OCI-M1 (cell line): Measurements from ENCODE around the gene FARSB.

ENCODE experiments used
- DNase-seq: peaks from one replicate; lab custom pipeline; 2025; lab: John Stamatoyannopoulos, UW

Gene FARSB

DNA sequence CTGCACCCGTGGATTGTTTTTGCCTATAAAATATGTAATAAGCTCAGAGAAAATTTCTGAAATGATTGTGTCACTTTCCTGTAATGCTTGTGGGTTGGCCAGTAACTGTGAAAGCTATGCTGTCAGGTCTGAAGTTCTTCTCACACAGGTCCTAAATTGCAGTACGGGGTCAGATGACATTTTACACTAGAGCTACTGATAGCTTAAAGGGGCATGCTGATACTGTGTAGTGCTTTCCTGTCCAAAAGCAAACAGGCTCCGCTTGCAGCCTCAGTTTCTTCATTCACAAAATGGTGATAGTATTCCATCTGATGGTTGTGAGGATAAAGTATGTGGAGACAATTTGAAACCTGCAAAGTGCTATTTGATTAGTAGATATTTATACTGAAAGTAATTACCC, 7.6 kb upstream of the FARSB start:
- DNase-seq, result no peak

- DNase-seq, result peak; percentile 34
These were observed 894 bp upstream of the FARSB start for GRCh38 chr2:222656526-222657446.

DNA sequence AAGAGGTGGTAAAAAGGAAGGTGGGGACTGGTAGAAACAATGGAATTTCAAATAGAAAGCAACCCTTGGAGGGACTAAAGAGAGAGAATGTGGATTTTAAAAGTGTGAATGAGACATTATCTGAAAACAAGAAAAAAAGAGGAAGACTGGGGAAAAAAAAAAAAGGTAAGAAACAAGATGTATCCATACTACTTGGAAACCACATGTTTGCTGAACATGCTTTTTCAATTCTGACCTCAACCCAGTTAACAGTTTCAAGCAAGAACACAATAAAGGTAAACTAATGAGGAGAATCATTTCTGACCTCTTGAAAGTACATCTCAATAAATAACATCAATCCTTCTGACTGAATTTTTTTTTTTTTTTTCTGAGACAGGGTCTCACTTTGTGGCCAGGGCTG, 2.6 kb downstream of the FARSB start:
- DNase-seq, result no peak

- DNase-seq, result no peak
These were observed 3.2 kb downstream of the FARSB start for GRCh38 chr2:222652491-222653255.

DNA sequence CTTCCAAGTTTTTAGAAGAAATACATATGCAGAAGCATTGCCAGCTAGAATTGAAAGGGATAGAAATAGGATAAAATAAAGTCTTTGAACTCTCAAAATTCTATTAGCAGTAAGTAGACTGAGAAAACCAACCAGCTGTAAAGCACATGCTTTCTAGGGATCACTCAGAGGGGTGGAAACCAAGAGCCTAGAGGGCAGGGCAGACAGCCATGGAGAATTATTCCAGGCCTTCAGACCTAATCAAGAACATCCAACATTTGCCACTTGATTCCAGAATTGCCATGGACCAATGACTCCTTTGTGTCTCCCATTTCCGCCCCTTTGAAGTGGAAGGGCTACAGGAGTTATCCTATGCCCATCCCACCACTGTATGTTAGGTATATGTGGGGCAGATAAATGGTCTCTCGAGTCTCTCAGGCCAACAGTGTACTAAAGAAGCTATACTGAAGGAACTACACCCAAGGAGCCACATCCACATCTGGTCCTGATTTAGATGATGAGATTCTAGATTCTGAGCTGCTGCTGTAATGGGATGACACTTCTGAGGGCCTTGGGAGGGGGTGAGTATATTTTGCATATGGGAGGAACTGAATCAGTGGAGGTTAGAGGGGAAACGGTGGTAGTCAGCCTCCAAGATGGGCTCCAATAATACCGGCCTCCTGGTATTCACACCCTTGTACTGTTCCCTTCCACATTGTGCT, 4.0 kb downstream of the FARSB start:
- DNase-seq, result no peak

DNA sequence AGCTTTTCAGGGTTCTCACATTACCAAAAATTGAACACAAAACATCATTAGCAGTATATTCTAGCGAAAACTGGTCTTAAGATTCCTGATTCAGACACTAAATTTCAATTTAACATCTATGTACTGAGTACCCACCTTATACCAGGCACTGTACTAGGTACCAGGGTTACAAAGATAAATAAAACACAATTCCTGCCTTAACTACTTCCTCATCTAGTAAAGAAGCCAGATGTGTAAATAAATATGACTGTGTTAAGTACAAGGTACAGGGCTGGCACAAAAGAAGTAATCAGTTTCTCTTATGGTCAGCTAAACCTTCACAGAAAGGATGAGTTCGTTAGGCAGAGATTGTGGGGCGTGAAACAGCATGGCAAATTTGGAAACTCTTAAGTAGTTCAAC, 6.1 kb downstream of the FARSB start:
- no peak for DNase-seq

- no peak for DNase-seq
These were observed 9.9 kb downstream of the FARSB start for GRCh38 chr2:222646008-222646407.

GRCh38 chr2:222643134-222643533, 12.8 kb downstream of the FARSB start:
- no peak for DNase-seq

- no peak for DNase-seq
These were observed 14.6 kb downstream of the FARSB start for GRCh38 chr2:222641336-222641735.

DNA sequence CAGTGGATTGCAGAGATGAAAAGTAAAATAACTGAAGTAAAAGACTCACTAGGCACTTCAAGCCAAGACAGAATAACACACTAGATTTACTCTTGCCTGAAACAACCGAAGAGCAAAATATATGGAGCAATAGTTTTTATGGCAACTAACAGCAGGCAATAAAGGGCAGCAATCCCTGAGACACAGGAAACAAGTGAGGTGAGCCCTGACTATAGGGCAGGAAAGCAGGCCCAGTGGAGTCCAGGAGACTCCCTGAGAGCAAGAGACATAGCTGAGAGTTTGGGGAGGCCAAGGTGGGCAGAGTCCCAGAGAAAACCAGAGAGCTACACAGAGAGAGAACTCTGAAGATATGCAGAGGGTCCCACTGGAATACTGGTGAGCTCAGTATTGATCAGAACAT, 18.8 kb downstream of the FARSB start:
- DNase-seq, result no peak

DNA sequence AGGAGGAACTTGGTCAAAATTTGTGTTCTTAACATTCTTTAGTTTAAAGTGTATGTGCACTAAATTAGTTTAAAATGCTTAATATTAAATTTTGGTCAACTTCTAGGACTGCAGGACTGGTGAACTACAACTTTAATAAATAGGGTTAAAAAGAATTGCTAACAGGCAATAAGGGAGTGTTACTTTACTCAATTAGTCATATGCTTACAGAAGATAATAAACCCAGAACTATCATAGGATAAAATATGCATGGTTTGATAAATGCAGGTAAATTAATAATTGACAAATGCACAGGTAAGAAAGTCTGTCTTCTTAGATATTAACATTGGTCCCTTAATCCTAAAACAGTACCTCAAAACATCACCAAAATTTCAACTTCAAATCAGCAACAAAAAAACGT, 20.6 kb downstream of the FARSB start:
- no peak for DNase-seq

DNA sequence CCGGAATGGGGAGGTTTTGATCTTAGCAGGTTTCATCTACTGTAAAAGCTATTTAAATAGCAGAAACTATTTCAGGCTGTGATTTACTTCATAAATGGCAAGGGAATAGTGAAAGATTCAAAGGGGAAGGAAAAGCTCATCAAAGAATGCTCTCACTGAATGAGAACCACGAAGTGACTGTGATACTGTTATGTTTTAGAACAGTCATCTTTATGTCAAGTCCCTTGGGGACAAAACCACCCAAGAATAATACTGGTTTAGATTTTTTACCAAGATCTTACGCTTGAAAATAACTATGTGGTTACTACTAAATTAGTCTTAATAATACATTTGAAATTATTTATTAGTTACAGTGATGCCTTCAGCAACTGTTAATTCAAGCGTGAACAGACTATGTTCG, 28.1 kb downstream of the FARSB start:
- DNase-seq, result no peak

GRCh38 chr2:222623756-222624309, 32.1 kb downstream of the FARSB start:
- no peak for DNase-seq

DNA sequence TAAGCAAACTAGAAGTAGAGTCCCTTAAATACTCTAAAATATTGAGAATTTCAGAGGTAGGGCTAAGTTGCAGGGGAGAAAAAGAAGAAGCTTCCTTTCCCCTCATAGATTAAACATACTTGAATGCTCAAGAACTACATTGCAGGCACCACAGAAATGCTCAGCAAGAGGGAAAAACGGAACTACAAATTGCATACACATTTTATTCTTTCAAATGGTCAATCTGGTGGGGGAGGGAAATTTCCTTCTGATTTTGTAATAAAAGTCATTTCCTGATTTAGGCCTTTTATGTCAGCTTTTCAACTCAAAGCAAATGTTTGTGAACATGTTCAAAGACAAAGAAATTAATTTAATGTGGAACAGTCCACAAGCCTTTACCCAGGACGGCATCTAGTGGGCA, 33.0 kb downstream of the FARSB start:
- DNase-seq, result no peak

DNA sequence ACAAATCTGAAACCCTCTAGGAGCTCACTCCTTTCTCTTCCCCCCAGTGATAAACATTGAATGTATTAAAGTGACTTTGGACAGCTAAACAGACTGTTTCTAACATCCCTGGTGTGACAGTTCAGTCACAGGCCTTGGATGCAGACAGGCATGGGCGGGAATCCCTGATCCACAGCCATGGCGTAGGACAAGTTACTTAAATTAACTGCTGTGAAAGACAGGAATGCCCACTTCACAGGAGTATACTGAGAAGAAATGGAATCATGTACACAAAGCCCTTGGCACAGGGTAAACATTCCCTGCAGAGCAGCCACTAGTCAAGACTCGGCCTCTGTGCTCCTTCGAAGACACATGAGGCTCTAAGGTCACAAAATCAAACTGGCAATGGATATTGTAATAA, 34.0 kb downstream of the FARSB start:
- DNase-seq, result no peak

DNA sequence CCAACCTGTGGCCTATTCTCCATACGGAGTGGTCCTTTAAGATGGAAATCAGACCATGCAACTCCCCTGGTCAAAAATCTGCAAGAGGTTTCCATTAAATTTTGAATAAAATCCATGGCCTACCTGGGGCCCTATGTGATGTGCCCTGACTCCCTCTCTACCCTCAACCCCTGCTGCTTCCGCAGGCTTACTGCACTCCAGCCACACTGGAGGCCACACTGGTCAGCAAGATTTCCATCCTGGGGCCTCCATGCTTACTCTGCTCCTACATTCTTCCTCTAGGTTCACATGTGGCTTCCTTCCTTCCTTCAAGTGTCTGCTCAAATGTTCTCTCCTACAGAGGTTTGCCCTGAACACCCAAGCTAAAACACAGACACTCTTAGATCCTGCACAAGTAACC, 40.6 kb downstream of the FARSB start:
- DNase-seq, result no peak

DNA sequence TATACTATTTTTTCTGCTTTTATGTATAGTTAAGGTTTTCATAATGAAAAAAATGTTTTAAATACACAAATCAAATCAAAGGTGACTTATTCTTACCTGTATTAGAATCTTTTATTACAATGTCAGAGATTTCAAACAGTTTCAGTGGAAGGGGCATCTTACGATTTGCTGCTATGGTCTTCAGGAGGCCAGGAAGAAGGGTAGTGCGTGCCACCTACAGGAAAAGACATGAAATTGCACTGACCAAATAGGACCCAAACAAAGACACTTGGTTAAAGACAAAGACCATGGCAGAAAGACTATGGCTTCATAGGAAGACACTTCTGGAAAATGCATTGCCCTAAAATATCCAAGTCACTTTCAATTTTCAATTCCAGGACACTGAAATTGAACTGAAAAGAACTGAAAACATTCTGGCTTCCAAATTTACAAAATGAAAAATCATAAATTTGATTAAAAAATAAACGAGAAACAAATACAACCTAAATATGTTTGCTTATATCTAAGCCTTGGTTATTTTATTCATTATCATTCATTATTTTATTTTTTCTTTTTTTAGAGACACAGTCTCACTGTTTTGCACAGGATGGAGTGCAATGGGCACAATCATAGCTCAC, 42.1 kb downstream of the FARSB start:
- peak; percentile 66 for DNase-seq

- DNase-seq, result no peak
These were observed 44.2 kb downstream of the FARSB start for GRCh38 chr2:222611684-222612083.

GRCh38 chr2:222610746-222611145, 45.1 kb downstream of the FARSB start:
- DNase-seq, result peak; percentile 18

GRCh38 chr2:222609381-222609780, 46.5 kb downstream of the FARSB start:
- DNase-seq, result peak; percentile 34

DNA sequence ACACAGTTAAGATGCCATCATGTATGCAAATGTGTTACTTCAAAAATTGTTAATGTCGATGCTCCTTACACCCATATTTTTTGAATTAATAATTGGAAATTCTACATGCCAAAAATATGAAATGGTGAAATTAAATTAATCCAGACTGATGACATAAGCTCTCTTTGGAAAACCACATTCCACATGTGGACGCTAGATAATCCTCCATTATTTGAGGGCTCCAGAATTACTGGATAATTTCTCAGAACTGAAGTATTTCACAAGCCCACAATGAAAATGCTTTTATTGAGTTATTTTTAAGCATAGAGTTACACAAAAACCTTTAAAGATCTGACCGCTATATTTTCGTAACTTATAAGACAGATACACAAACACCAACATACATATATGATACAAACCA, 47.8 kb downstream of the FARSB start:
- peak; percentile 47 for DNase-seq

- no peak for DNase-seq
These were observed 49.6 kb downstream of the FARSB start for GRCh38 chr2:222606306-222606705.
